HepG2 (cell line): ENCODE results near the gene SUSD6. TPM values are rescaled to one million over a fixed set of nuclear protein-coding genes. Genes with fewer than 3 reads are reported as not detected.

ENCODE experiments used
- ATAC-seq: fragments of 200-7000 bp; cut with Tn5 transposase; 3 replicates; pipeline ENCODE4 v1.9.1; 2020; ENCODE audit warnings: mild to moderate bottlenecking, moderate library complexity
- BruUV-seq: library from RNA; stranded (reverse); fragments of 400-500 nt; replicated peaks from 2 replicates; lab custom pipeline; 2021; lab: Mats Ljungman, UMichigan
- CTCF ChIA-PET: fragments of 300-600 bp; formaldehyde crosslinking; extraction: SDS; loops from one replicate; lab custom pipeline; 2021; ENCODE audit warnings: low total read pairs, inconsistent platforms, low intra/inter-chr PET ratio; lab: Yijun Ruan, JAX
- POLR2A ChIA-PET: fragments of 350-600 bp; sonication (Branson Sonifier 250); formaldehyde crosslinking; loops from one replicate; lab custom pipeline; 2020; ENCODE audit warnings: antibody characterized with exemption, inconsistent platforms; lab: Yijun Ruan, JAX
- DNase-seq: peaks from one replicate; pipeline ENCODE4 v3.0.0-alpha.2; 2015; ENCODE audit warnings: low spot score
- FAIRE-seq: peaks from 3 replicates; lab custom pipeline; 2011; peaks lifted over from hg19 to GRCh38; lab: Jason Lieb, UNC
- H2AFZ ChIP-seq: one replicate; pipeline ENCODE4 v1.6.1; 2011; ENCODE audit warnings: low read length, inconsistent platforms
- H3K27ac ChIP-seq: fragments of 300-600 bp; 3 replicates; pipeline ENCODE4 v1.8.0; 2011; ENCODE audit warnings: mixed run types, mild to moderate bottlenecking, mixed read lengths, low read length, inconsistent platforms; ENCODE audit not compliant: insufficient read depth; ENCODE audit errors: extremely low read length
- H3K27me3 ChIP-seq, 2 experiments: fragments of 200-600 bp in 1 of 2; 2 replicates in 1 of 2; 3 replicates in 1 of 2; pipeline versions ENCODE4 v1.6.0 to v1.8.0; 2011; ENCODE audit warnings: low read length in 2 of 2, mild to moderate bottlenecking in 2 of 2, moderate library complexity in 2 of 2, inconsistent platforms in 1 of 2; ENCODE audit not compliant: insufficient read depth in 2 of 2, control insufficient read depth in 1 of 2
- H3K36me3 ChIP-seq, 2 experiments: fragments of 200-600 bp in 1 of 2; replicated peaks in 1 of 2; 2 replicates in 1 of 2; 3 replicates in 1 of 2; pipeline versions ENCODE4 v1.5.1 to v1.8.0; 2011; ENCODE audit warnings: low read length in 2 of 2, inconsistent platforms in 1 of 2; ENCODE audit not compliant: insufficient read depth in 2 of 2, control insufficient read depth in 1 of 2
- H3K4me1 ChIP-seq: 2 replicates; pipeline ENCODE4 v1.5.1; 2012; ENCODE audit warnings: low read length, inconsistent platforms; ENCODE audit not compliant: insufficient read depth
- H3K4me2 ChIP-seq: 2 replicates; pipeline ENCODE4 v1.6.0; 2011; ENCODE audit warnings: low read depth, low read length, inconsistent platforms
- H3K4me3 ChIP-seq, 3 experiments: fragments of 200-600 bp in 1 of 3; sonication (generic), shearing (Covaris generic) in 1 of 3; replicated peaks in 1 of 3; 2 replicates each; pipeline ENCODE4 v1.5.1; 2011 to 2016; ENCODE audit warnings: low read length in 3 of 3, inconsistent platforms in 2 of 3, low read depth in 2 of 3, mild to moderate bottlenecking in 2 of 3, control low read depth in 1 of 3, mixed read lengths in 1 of 3; ENCODE audit not compliant: insufficient read depth in 1 of 3
- H3K79me2 ChIP-seq: one replicate; pipeline ENCODE4 v1.6.1; 2011; ENCODE audit warnings: low read length, inconsistent platforms; ENCODE audit not compliant: insufficient read depth
- H3K9ac ChIP-seq: 2 replicates; pipeline ENCODE4 v1.6.0; 2011; ENCODE audit warnings: mild to moderate bottlenecking, low read depth, low read length, inconsistent platforms; ENCODE audit not compliant: insufficient read depth
- H3K9me3 ChIP-seq: 2 replicates; pipeline ENCODE4 v1.5.1; 2012; ENCODE audit warnings: mild to moderate bottlenecking, low read length
- H4K20me1 ChIP-seq: 2 replicates; pipeline ENCODE4 v1.6.0; 2011; ENCODE audit warnings: inconsistent platforms, mild to moderate bottlenecking, low read length, moderate library complexity; ENCODE audit not compliant: insufficient read depth
- CREM ChIP-seq, 2 experiments: sonication (generic) in 1 of 2; formaldehyde crosslinking in 1 of 2; IDR thresholded peaks; 2 replicates each; pipeline versions ENCODE4 v1.4.0 to v1.6.1; 2016 to 2020; ENCODE audit warnings: antibody characterized with exemption in 1 of 2, mild to moderate bottlenecking in 1 of 2, missing genetic modification reagents in 1 of 2
- EP300 ChIP-seq, 3 experiments: sonication (generic) in 1 of 3; formaldehyde crosslinking in 1 of 3; IDR thresholded peaks; 2 replicates each; pipeline versions ENCODE4 v1.5.1 to v1.6.1; 2011 to 2020; ENCODE audit warnings: low read depth in 2 of 3, low read length in 2 of 3, borderline replicate concordance in 1 of 3, improper control_type of control experiment in 1 of 3, mild to moderate bottlenecking in 1 of 3, missing genetic modification reagents in 1 of 3, moderate library complexity in 1 of 3
- JUN ChIP-seq: sonication (generic); formaldehyde crosslinking; IDR thresholded peaks from 2 replicates; pipeline ENCODE4 v1.4.0; 2020; ENCODE audit warnings: mild to moderate bottlenecking, missing genetic modification reagents
- PREB ChIP-seq: sonication (generic); formaldehyde crosslinking; IDR thresholded peaks from 2 replicates; pipeline ENCODE4 v1.4.0; 2020; ENCODE audit warnings: missing genetic modification reagents
- ZNF331 ChIP-seq: sonication (generic); formaldehyde crosslinking; IDR thresholded peaks from 2 replicates; pipeline ENCODE4 v1.4.0; 2020; ENCODE audit warnings: missing genetic modification reagents
- ZNF670 ChIP-seq: sonication (generic); formaldehyde crosslinking; IDR thresholded peaks from 2 replicates; pipeline ENCODE4 v1.8.0; 2022; ENCODE audit warnings: mild to moderate bottlenecking, missing genetic modification reagents, borderline replicate concordance
- ZNF703 ChIP-seq: sonication (generic); formaldehyde crosslinking; IDR thresholded peaks from 2 replicates; pipeline ENCODE4 v1.5.1; 2020; ENCODE audit warnings: missing genetic modification reagents, mild to moderate bottlenecking, moderate library complexity, borderline replicate concordance
- WGBS: methylation state at CpG from one replicate; pipeline ENCODE4 v1.1.6; 2017; ENCODE audit warnings: low lambda C conversion rate; 5-methylcytosine and 5-hydroxymethylcytosine counted together
- in situ Hi-C: cut with HindIII; loops from 2 replicates; pipeline ENCODE4 v1.10.0; 2017; ENCODE audit warnings: low pct_unique_long_range_greater_than_20kb; ENCODE audit not compliant: extremely low pct_ligation_motif_present
- intact Hi-C: fragments of 100-400 bp; cut with micrococcal nuclease; formaldehyde crosslinking; loops from one replicate; pipeline ENCODE4 v1.10.0; 2022; ENCODE audit not compliant: unreplicated experiment
- polyA plus RNA-seq, 8 experiments: library from polyadenylated mRNA; depleted of rRNA in 3 of 8; stranded (reverse) in 7 of 8; unstranded in 1 of 8; fragments of >200 nt; fragmentation: Illumina TruSeq in 4 of 8; extraction: Trizol in 4 of 8; gene quantifications; 2 replicates each; pipeline versions ENCODE4 v1.2.1 to v1.2.3, GENCODE V29; 2011 to 2016; ENCODE audit warnings: low read depth in 4 of 8, missing spikeins in 1 of 8, mixed read lengths in 1 of 8; ENCODE audit not compliant: insufficient read depth in 1 of 8
- total RNA-seq, 5 experiments: library from RNA; depleted of rRNA; stranded (reverse); fragments of >200 nt; fragmentation: Illumina TruSeq; extraction: Trizol; gene quantifications; 2 replicates each; pipeline ENCODE4 v1.2.3, GENCODE V29; 2016; ENCODE audit warnings: low read depth in 1 of 5
- TF ChIP-seq, protein P1 (sequence below): sonication (generic); formaldehyde crosslinking; IDR thresholded peaks from 2 replicates; pipeline ENCODE4 v1.4.0; 2020; ENCODE audit warnings: mild to moderate bottlenecking, missing genetic modification reagents, borderline replicate concordance
- TF ChIP-seq, protein P2 (sequence below): IDR thresholded peaks from 2 replicates; pipeline ENCODE4 v1.6.1; 2016; ENCODE audit warnings: missing compliant biosample characterization, missing genetic modification reagents, borderline replicate concordance
- TF ChIP-seq, protein P3 (sequence below): sonication (generic); formaldehyde crosslinking; IDR thresholded peaks from 2 replicates; pipeline ENCODE4 v1.4.0; 2020; ENCODE audit warnings: missing genetic modification reagents

SUSD6 gene
- total and polyA plus RNA-seq, 2 of the 13 experiments (the other 11 are each of a cell fraction or from before 2014, with no cell fraction given), result 7.2 to 7.4 TPM

- no peak overlapping the region for H3K4me2 ChIP-seq
- ATAC-seq (no peak), DNase-seq (no peak), FAIRE-seq (no peak)
- in situ Hi-C loops, result no loop called here
- H3K9me3 ChIP-seq, result no peaks in the 10 kb centered on the region
- ChIA-PET CTCF (no interaction called here), POLR2A (no interaction called here)
- no peak overlapping the region for H3K27ac ChIP-seq
- H3K4me1 ChIP-seq, result peaks cover 76% of the 10 kb centered on the region
- H2AFZ ChIP-seq, result no peak overlapping the region
- H3K4me3 ChIP-seq, result no peak overlapping the region
- no peaks in the 10 kb centered on the region for H3K27me3 ChIP-seq
- BruUV-seq, result no TSS peak
- H4K20me1 ChIP-seq, result no peaks in the 10 kb centered on the region
- 95% methylated on average over 2 of the region's 2 CpGs for WGBS
- no peak overlapping the region for H3K9ac ChIP-seq
- intact Hi-C loops, result no loop called here
- H3K36me3 ChIP-seq, result no peaks in the 10 kb centered on the region; a peak in 2 of 5 replicates
- no peaks in the 10 kb centered on the region for H3K79me2 ChIP-seq
- no peak for TF ChIP-seq EP300 (IDR thresholded peaks at IDR 0.05; ENCODE audit: low read depth in 2 of 2, low read length in 2 of 2)
- no peak for TF ChIP-seq EP300 (CRISPR knock-in tag; IDR thresholded peaks at IDR 0.05; ENCODE audit: borderline replicate concordance)
- TF ChIP-seq ZNF670, result no peak
- TF ChIP-seq, protein P1, sequence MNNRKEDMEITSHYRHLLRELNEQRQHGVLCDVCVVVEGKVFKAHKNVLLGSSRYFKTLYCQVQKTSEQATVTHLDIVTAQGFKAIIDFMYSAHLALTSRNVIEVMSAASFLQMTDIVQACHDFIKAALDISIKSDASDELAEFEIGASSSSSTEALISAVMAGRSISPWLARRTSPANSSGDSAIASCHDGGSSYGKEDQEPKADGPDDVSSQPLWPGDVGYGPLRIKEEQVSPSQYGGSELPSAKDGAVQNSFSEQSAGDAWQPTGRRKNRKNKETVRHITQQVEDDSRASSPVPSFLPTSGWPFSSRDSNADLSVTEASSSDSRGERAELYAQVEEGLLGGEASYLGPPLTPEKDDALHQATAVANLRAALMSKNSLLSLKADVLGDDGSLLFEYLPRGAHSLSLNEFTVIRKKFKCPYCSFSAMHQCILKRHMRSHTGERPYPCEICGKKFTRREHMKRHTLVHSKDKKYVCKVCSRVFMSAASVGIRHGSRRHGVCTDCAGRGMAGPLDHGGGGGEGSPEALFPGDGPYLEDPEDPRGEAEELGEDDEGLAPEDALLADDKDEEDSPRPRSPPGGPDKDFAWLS (CRISPR knock-in tag), result no peak
- TF ChIP-seq, protein P2, sequence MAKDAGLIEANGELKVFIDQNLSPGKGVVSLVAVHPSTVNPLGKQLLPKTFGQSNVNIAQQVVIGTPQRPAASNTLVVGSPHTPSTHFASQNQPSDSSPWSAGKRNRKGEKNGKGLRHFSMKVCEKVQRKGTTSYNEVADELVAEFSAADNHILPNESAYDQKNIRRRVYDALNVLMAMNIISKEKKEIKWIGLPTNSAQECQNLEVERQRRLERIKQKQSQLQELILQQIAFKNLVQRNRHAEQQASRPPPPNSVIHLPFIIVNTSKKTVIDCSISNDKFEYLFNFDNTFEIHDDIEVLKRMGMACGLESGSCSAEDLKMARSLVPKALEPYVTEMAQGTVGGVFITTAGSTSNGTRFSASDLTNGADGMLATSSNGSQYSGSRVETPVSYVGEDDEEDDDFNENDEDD (CRISPR knock-in tag), result no peak
- TF ChIP-seq PREB (CRISPR knock-in tag), result no peak
- TF ChIP-seq ZNF331, result no peak
- no peak for TF ChIP-seq CREM (IDR thresholded peaks at IDR 0.05)
- no peak for TF ChIP-seq CREM (CRISPR knock-in tag; IDR thresholded peaks at IDR 0.05)
- TF ChIP-seq ZNF703 (CRISPR knock-in tag), result no peak
- TF ChIP-seq JUN (CRISPR knock-in tag), result no peak
- TF ChIP-seq, protein P3, sequence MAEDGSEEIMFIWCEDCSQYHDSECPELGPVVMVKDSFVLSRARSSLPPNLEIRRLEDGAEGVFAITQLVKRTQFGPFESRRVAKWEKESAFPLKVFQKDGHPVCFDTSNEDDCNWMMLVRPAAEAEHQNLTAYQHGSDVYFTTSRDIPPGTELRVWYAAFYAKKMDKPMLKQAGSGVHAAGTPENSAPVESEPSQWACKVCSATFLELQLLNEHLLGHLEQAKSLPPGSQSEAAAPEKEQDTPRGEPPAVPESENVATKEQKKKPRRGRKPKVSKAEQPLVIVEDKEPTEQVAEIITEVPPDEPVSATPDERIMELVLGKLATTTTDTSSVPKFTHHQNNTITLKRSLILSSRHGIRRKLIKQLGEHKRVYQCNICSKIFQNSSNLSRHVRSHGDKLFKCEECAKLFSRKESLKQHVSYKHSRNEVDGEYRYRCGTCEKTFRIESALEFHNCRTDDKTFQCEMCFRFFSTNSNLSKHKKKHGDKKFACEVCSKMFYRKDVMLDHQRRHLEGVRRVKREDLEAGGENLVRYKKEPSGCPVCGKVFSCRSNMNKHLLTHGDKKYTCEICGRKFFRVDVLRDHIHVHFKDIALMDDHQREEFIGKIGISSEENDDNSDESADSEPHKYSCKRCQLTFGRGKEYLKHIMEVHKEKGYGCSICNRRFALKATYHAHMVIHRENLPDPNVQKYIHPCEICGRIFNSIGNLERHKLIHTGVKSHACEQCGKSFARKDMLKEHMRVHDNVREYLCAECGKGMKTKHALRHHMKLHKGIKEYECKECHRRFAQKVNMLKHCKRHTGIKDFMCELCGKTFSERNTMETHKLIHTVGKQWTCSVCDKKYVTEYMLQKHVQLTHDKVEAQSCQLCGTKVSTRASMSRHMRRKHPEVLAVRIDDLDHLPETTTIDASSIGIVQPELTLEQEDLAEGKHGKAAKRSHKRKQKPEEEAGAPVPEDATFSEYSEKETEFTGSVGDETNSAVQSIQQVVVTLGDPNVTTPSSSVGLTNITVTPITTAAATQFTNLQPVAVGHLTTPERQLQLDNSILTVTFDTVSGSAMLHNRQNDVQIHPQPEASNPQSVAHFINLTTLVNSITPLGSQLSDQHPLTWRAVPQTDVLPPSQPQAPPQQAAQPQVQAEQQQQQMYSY (CRISPR knock-in tag), result no peak
Observed at GRCh38 chr14:69700575-69700974, 89.2 kb downstream of the SUSD6 start.
